K562 treated with DMSO at 1 percent for 48 hours (cell line): Measurements from ENCODE around the gene CEP95. TPM values are rescaled to one million over a fixed set of nuclear protein-coding genes. Genes with fewer than 3 reads are reported as not detected.

ENCODE experiments used
- total RNA-seq: library from RNA; unstranded; fragments of 300-600 nt; gene quantifications from 2 replicates; pipeline ENCODE4 v1.2.3, GENCODE V29; 2022; ENCODE audit warnings: low replicate concordance; ENCODE audit errors: extremely low read depth

The CEP95 gene, protein sequence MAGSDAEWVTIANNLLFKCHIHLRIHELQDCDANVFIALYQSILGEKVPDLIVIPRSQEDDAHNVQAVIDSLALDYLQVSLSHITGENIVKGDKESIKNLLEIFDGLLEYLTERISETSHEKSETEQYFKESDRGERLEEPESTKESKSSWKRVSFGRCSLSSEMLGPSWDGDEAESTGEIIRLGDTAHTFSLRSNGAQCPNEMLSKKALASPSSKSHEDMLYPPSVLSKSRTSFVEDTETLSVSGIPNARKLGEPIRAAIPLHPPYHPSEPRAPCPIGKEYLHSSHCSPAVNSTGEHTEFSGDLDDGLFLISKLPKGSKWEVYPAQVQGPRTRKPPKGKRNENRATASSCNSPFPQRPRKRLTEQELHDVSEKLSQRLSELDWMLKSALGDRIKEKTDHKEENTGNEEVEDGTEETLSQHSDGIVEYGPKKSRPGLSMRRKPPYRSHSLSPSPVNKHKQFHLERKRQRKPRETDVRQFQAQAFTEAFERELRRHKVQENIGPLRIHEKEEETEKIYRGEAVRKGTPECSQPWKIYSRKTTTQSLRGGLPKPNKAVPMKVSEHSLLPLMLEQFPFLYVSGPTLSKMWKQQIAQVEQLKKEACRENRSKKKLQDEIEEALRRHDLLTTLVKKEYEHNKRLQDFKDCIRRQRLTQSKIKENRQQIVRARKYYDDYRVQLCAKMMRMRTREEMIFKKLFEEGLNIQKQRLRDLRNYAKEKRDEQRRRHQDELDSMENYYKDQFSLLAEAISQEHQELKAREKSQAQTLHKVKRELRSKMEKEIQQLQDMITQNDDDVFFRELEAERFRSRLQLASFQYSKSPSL
- not detected in 2 replicates for total RNA-seq

DNA sequence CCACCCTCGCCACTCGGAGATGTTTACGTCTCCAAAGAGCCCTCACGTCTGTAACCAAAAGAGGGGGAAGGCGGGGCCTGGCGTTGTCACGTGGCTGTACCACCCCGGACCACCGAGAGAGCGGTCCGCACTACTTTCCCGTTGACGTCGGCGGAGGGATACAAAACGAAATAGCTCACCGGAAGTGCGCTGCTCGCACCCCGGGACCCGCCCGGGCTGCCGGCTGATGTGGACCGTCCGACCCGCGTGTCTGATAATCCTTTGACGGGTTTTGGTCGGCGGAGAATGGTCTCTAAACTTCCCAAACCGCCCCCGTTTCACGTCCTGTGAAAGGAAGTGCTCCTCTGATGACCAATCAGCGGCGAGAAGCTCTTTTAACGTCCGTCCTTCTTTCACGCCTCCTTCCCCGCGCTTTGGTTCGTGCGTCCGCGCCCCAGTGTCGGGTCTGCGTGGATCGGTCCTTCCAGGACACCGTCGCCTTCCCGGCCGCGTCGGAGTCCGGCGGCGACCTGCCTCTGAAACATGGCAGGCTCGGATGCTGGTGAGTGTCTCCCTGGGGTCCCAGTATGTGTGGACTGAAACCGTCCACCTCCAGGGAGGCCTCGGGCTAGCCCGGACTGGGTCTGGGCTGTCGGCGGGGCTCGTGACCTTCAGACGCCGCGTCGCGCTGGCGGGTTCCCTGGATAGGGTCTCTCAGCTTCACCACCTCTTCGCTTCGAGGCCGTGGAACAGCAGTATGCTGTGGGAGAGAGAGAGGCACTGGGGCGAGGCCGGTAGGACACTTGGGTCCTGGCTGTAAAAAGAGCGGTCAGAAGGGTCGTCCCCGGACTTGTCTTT is at the start of gene CEP95:
CEP95 (plus strand) TSS at position 402 of the 837 bp plus-strand sequence; CDS start at position 523, 121 bp downstream.

DNA sequence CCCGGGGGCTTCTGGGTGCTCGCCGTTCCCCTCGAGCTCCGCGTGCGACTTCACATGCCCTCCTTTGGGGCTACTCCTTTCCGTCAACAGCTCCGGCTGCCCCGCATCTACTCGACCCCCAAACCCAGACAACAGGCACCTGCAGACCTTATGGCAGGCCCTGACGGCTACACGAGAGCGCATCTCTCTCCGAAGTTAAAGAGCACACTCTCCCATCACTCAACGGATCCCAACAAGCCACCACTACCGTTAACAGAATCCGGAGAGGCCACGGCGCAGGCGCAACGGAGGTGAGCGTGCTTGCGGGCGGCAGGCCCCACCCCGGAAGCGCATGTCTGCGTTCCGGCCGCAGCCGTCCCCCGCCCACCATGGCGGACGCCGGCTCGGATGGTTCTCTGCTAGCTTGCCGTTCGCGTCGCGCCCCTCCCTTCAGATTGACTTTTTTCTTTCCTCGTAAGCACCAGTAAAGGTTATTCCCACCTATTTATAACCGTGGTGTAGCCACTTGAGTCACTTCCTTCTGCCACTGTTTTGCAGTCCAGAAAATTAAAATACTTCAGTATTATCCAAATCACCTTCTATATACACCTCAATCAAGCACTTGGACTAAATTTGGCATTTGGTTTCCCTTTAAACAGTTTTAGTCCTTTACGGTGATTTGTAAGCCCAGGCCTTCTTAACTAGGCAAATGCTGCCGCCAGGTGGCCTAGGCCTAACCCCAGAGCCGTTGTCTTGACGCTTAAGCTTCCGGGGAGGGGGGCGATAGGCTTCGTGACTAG is 9.8 kb upstream of the CEP95 start, which contains the start of gene POLG2:
POLG2 (minus strand) TSS at position 269 of the 779 bp plus-strand sequence; CDS start at position 183, 86 bp downstream.

DNA sequence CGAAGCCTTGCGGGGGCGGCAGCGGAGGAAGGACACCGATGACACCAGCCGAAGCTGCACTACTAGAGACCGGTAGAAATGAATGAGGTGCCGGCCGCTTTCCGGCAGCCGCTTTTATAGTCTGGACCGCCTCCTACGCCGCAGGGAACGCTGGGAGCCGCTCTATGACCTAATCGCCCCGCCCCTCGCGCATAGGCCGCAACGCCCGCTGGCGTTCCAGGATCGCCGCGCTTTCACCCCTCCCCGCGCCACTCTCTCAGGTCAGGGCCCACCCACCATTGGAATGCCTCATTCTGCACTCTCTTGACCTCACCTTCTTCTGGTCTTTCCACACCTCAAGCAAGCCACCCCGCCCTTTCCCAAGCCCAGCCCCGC is 589 bp upstream of the CEP95 start, which contains the start of gene DDX5:
DDX5 (minus strand) TSS at position 89 of the 375 bp plus-strand sequence. CDS start 170 bp downstream, outside the sequence.

Other genes with a start within 250 kb of the CEP95 start
- not detected in 2 replicates for gene TEX2, start 243.7 kb upstream of the CEP95 start, total RNA-seq
- not detected in 2 replicates for gene PECAM1, start 116.1 kb upstream of the CEP95 start, total RNA-seq
- not detected in 2 replicates for gene MILR1, start 57.9 kb upstream of the CEP95 start, total RNA-seq
- not detected in 2 replicates for gene POLG2, start 9.9 kb upstream of the CEP95 start, total RNA-seq
- not detected in 2 replicates for gene DDX5, start 688 bp upstream of the CEP95 start, total RNA-seq
- gene SMURF2, start 155.3 kb downstream of the CEP95 start, total RNA-seq, result not detected in 2 replicates